Tibial nerve (tissue), 4 donors: Measurements from ENCODE around the gene EMC9. TPM values are rescaled to one million over a fixed set of nuclear protein-coding genes. Genes with fewer than 3 reads are reported as not detected.
A peak's percentile ranks its signal among the peaks of the same experiment; 100 is the strongest.

Source experiments
- DNase-seq, 2 donors: peaks; one replicate each; pipeline ENCODE4 v3.0.0-alpha.2; 2019; ENCODE audit warnings: low spot score in 2 of 2
- H3K27ac ChIP-seq, 4 donors: fragments of 200-600 bp; sonication (generic) in 3 of 4; one replicate each; pipeline ENCODE4 v1.5.1; 2017 to 2019; ENCODE audit warnings: mild to moderate bottlenecking in 1 of 4
- H3K27me3 ChIP-seq, 2 donors: fragments of 200-600 bp; sonication (generic) in 1 of 2; one replicate each; pipeline versions ENCODE4 v1.5.1 to v1.6.0; 2017 to 2019
- H3K36me3 ChIP-seq, 3 donors: fragments of 200-600 bp; sonication (generic); one replicate each; pipeline ENCODE4 v1.5.1; 2018 to 2019
- H3K4me1 ChIP-seq, 4 donors: fragments of 200-600 bp; sonication (generic) in 3 of 4; one replicate each; pipeline ENCODE4 v1.5.1; 2017 to 2019
- H3K4me3 ChIP-seq, 4 donors: fragments of 200-600 bp; sonication (generic) in 3 of 4; one replicate each; pipeline ENCODE4 v1.5.1; 2017 to 2019; ENCODE audit warnings: mild to moderate bottlenecking in 1 of 4, moderate library complexity in 1 of 4
- H3K9me3 ChIP-seq, 4 donors: fragments of 200-600 bp; sonication (generic) in 3 of 4; one replicate each; pipeline ENCODE4 v1.5.1; 2017 to 2019
- CTCF ChIP-seq, 5 experiments: fragments of 200-600 bp in 3 of 5; fragments of 450-650 bp in 2 of 5; sonication (generic) in 3 of 5; IDR thresholded peaks; one replicate each; pipeline ENCODE4 v1.5.1; 2016 to 2019; ENCODE audit warnings: antibody characterized with exemption in 5 of 5, mild to moderate bottlenecking in 3 of 5, moderate library complexity in 2 of 5
- EP300 ChIP-seq, 2 donors: sonication (generic); formaldehyde crosslinking; IDR thresholded peaks; one replicate each; pipeline ENCODE4 v1.6.1; 2017; ENCODE audit warnings: antibody characterized with exemption in 2 of 2, mild to moderate bottlenecking in 1 of 2
- POLR2A ChIP-seq, 2 donors: fragments of 450-650 bp; IDR thresholded peaks; one replicate each; pipeline ENCODE4 v1.6.1; 2017; ENCODE audit warnings: antibody characterized with exemption in 2 of 2, mild to moderate bottlenecking in 2 of 2, moderate library complexity in 2 of 2
- WGBS, 2 donors: methylation state at CpG; one replicate each; pipeline ENCODE4 v1.1.5; 2018; 5-methylcytosine and 5-hydroxymethylcytosine counted together
- total RNA-seq, 4 donors: library from RNA; depleted of rRNA; stranded (reverse); fragments of >200 nt; gene quantifications; one replicate each; pipeline ENCODE4 v1.1.0, GENCODE V29; 2016

The EMC9 gene
- total RNA-seq, 4 donors from 2014 or later, result 9.2 to 22.7 (median 14.4) TPM

GRCh38 chr14:24185026-24185425 is 43.6 kb upstream of the EMC9 start:
- TF ChIP-seq EP300 (IDR thresholded peaks at IDR 0.05) (no peak), CTCF (IDR thresholded peaks at IDR 0.05) (no peak), POLR2A (IDR thresholded peaks at IDR 0.05) (no peak)
- H3K36me3 ChIP-seq, result peaks cover 0 to 75% (median 2%) of the 10 kb centered on the region in 3 donors
- H3K4me1 ChIP-seq, result peaks cover 0 to 34% (median 11%) of the 10 kb centered on the region in 4 donors
- no peak overlapping the region for H3K27ac ChIP-seq
- H3K9me3 ChIP-seq, result no peaks in the 10 kb centered on the region
- H3K27me3 ChIP-seq, result no peaks in the 10 kb centered on the region
- no peak for DNase-seq
- H3K4me3 ChIP-seq, result no peak overlapping the region
- whole genome bisulfite sequencing, 2 donors, result 93% methylated on average over 7 of the region's 7 CpGs

DNA sequence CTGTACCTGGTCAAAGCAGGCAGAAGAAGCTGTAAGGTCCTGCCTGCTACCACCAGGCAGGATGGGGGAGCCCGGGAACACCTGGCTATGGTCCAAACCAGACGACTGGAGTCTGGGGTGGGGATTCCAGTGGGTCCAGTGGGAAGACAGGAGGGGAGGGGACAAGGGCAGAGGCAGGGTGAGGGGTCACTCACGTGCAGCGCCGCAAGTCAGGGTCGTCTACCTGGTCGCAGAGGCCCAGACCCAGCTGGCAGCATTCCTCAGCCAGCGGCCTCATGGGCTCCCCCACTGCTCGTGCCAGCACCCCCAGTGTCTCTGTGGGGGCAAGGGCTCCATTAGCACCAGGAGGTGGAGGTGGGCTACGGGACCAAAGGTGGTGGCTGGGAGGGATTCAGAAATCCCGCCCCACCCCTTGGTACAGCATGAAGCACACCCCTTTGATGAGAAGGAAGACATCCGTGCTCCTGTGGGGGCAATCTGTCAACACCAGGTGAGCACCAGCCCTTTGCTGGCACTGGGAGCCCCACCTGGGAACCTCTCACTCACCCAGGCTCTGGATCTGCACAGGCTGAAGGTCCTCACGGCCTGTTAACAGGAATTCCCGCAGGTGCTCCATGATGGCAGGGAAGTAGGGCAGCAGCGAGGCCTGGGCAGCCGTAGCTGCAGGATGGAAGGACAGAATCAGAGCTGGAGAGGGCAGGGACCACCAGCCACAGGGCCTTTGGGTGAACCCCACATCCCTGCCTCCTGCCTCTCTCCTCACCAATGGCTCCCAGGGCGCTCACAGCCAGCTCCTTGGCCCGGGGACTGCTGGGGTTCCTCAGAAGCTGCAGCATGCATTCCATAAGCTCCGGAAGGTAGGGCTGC is 42.9 kb upstream of the EMC9 start:
- Histone ChIP-seq H3K27ac (no peak overlapping the region), H3K36me3 (peaks cover 0 to 77% (median 2%) of the 10 kb centered on the region in 3 donors), H3K4me1 (peaks cover 0 to 37% (median 13%) of the 10 kb centered on the region in 4 donors), H3K9me3 (no peaks in the 10 kb centered on the region), H3K27me3 (no peaks in the 10 kb centered on the region), H3K4me3 (no peak overlapping the region)
- TF ChIP-seq POLR2A (IDR thresholded peaks at IDR 0.05), result no peak
- no peak for TF ChIP-seq EP300 (IDR thresholded peaks at IDR 0.05)
- no peak for TF ChIP-seq CTCF (IDR thresholded peaks at IDR 0.05)
- WGBS, 2 donors, result 85% methylated on average over 15 to 18 of the region's 19 CpGs
- DNase-seq, result no peak

- H3K4me1 ChIP-seq, result peaks cover 0 to 29% (median 12%) of the 10 kb centered on the region in 4 donors
- TF ChIP-seq POLR2A (IDR thresholded peaks at IDR 0.05) (no peak), EP300 (IDR thresholded peaks at IDR 0.05) (no peak), CTCF (IDR thresholded peaks at IDR 0.05) (no peak)
- no peak for DNase-seq
- WGBS, 2 donors, result 87 to 93% methylated on average over 11 to 15 of the region's 15 CpGs
- peak overlapping the region in 1 of 4 donors; percentile 17 for H3K27ac ChIP-seq
- no peaks in the 10 kb centered on the region for H3K27me3 ChIP-seq
- no peaks in the 10 kb centered on the region for H3K9me3 ChIP-seq
- peaks cover 0 to 90% (median 2%) of the 10 kb centered on the region in 3 donors for H3K36me3 ChIP-seq
- no peak overlapping the region for H3K4me3 ChIP-seq
Measured at GRCh38 chr14:24183014-24183481, 41.7 kb upstream of the EMC9 start.

- peak overlapping the region in 2 of 4 donors; percentile 89 to 92 for H3K27ac ChIP-seq
- WGBS, 2 donors, result 84 to 85% methylated on average over 13 to 14 of the region's 14 CpGs
- H3K36me3 ChIP-seq, result peaks cover 0 to 98% (median 2%) of the 10 kb centered on the region in 3 donors
Measured at GRCh38 chr14:24182110-24182882, 40.9 kb upstream of the EMC9 start.

More at GRCh38 chr14:24182110-24182882, 40.9 kb upstream of the EMC9 start:
- no peaks in the 10 kb centered on the region for H3K27me3 ChIP-seq
- no peaks in the 10 kb centered on the region for H3K9me3 ChIP-seq
- H3K4me3 ChIP-seq, result no peak overlapping the region
- TF ChIP-seq CTCF (IDR thresholded peaks at IDR 0.05) (no peak), EP300 (IDR thresholded peaks at IDR 0.05) (no peak), POLR2A (IDR thresholded peaks at IDR 0.05) (no peak)
- DNase-seq, result no peak
- H3K4me1 ChIP-seq, result peaks cover 0 to 21% (median 4%) of the 10 kb centered on the region in 4 donors
